Keratinocyte (primary cell): ENCODE results near the gene ECE2. TPM values are rescaled to one million over a fixed set of nuclear protein-coding genes. Genes with fewer than 3 reads are reported as not detected.

Experiments used
- DNase-seq: peaks from one replicate; pipeline ENCODE4 v3.0.0-alpha.2; 2011; ENCODE audit warnings: low read depth, missing footprints, low spot score
- FAIRE-seq: peaks from 2 replicates; lab custom pipeline; 2011; peaks lifted over from hg19 to GRCh38; lab: Jason Lieb, UNC
- H2AFZ ChIP-seq: 2 replicates; pipeline ENCODE4 v1.6.0; 2012; ENCODE audit warnings: low read length, control low read depth, inconsistent platforms; ENCODE audit not compliant: control insufficient read depth
- H3K27ac ChIP-seq: 2 replicates; pipeline ENCODE4 v1.5.1; 2011; ENCODE audit warnings: low read length; ENCODE audit not compliant: control insufficient read depth, insufficient read depth
- H3K27me3 ChIP-seq: 3 replicates; pipeline ENCODE4 v1.6.0; 2011; ENCODE audit warnings: low read length; ENCODE audit not compliant: control insufficient read depth, insufficient read depth; ENCODE audit errors: extremely low read depth
- H3K36me3 ChIP-seq, 2 experiments: 2 replicates in 1 of 2; 3 replicates in 1 of 2; pipeline ENCODE4 v1.5.1; 2011; ENCODE audit warnings: low read length in 2 of 2, mild to moderate bottlenecking in 1 of 2; ENCODE audit not compliant: control insufficient read depth in 2 of 2, insufficient read depth in 2 of 2; ENCODE audit errors: extremely low read depth in 1 of 2
- H3K4me1 ChIP-seq: 3 replicates; pipeline ENCODE4 v1.5.1; 2011; ENCODE audit warnings: low read length; ENCODE audit not compliant: control insufficient read depth, insufficient read depth; ENCODE audit errors: extremely low read depth
- H3K4me2 ChIP-seq: 3 replicates; pipeline ENCODE4 v1.6.0; 2011; ENCODE audit warnings: low read depth, low read length; ENCODE audit not compliant: control insufficient read depth, insufficient read depth; ENCODE audit errors: extremely low read depth
- H3K4me3 ChIP-seq, 3 experiments: fragments of 200-600 bp in 1 of 3; sonication (generic) in 1 of 3; 2 replicates in 2 of 3; 3 replicates in 1 of 3; pipeline ENCODE4 v1.5.1; 2011 to 2016; ENCODE audit warnings: low read length in 3 of 3, mild to moderate bottlenecking in 3 of 3, control low read depth in 2 of 3, inconsistent platforms in 1 of 3, low read depth in 1 of 3, mixed read lengths in 1 of 3, mixed run types in 1 of 3, moderate library complexity in 1 of 3; ENCODE audit not compliant: control insufficient read depth in 2 of 3, insufficient read depth in 2 of 3; ENCODE audit errors: extremely low read depth in 1 of 3
- H3K79me2 ChIP-seq: 2 replicates; pipeline ENCODE4 v1.6.0; 2012; ENCODE audit warnings: low read length; ENCODE audit not compliant: control insufficient read depth, insufficient read depth
- H3K9ac ChIP-seq: 3 replicates; pipeline ENCODE4 v1.6.0; 2011; ENCODE audit warnings: low read length; ENCODE audit not compliant: control insufficient read depth, insufficient read depth; ENCODE audit errors: extremely low read depth
- H3K9me1 ChIP-seq: 3 replicates; pipeline ENCODE4 v1.6.0; 2011; ENCODE audit warnings: low read length; ENCODE audit not compliant: control insufficient read depth, insufficient read depth; ENCODE audit errors: extremely low read depth
- H3K9me3 ChIP-seq: 2 replicates; pipeline ENCODE4 v1.5.1; 2012; ENCODE audit warnings: low read depth, low read length; ENCODE audit not compliant: control insufficient read depth
- H4K20me1 ChIP-seq: 3 replicates; pipeline ENCODE4 v1.6.0; 2011; ENCODE audit warnings: low read length; ENCODE audit not compliant: control insufficient read depth, insufficient read depth; ENCODE audit errors: extremely low read depth
- EZH2 ChIP-seq: IDR thresholded peaks from one replicate; pipeline ENCODE4 v1.6.1; 2012; ENCODE audit warnings: inconsistent platforms, mild to moderate bottlenecking, low read length, moderate library complexity
- dilution Hi-C: fragments of 300-500 bp; cut with MboI; formaldehyde crosslinking; loops from one replicate; pipeline ENCODE4 v1.7.0; 2020; ENCODE audit warnings: low sequenced_read_pairs; ENCODE audit not compliant: extremely low pct_ligation_motif_present
- polyA plus RNA-seq, 5 experiments: library from polyadenylated mRNA; depleted of rRNA in 3 of 5; stranded (reverse) in 3 of 5; stranded (forward) in 1 of 5; unstranded in 1 of 5; fragments of >200 nt; gene quantifications; 1 replicate in 1 of 5; 2 replicates in 3 of 5; 3 replicates in 1 of 5; pipeline versions ENCODE4 v1.2.1 to v1.2.3, GENCODE V29; 2011 to 2012; ENCODE audit warnings: missing spikeins in 2 of 5, low read depth in 1 of 5, low replicate concordance in 1 of 5
- TF ChIP-seq, protein P1 (sequence below), 3 experiments: IDR thresholded peaks in 1 of 3; conservative IDR thresholded peaks in 1 of 3; optimal IDR thresholded peaks in 1 of 3; 2 replicates in 2 of 3; 3 replicates in 1 of 3; pipeline versions ENCODE3 to v1.5.1; 2011; ENCODE audit warnings: low read length in 3 of 3, mild to moderate bottlenecking in 3 of 3, moderate library complexity in 2 of 3, control low read depth in 1 of 3, inconsistent platforms in 1 of 3; ENCODE audit not compliant: insufficient read depth in 2 of 3; ENCODE audit errors: extremely low read depth in 1 of 3

ECE2 gene
- polyA plus RNA-seq, 1 donor (not counting 4 experiments of a cell fraction or from before 2014, with no cell fraction given): not detected

DNA sequence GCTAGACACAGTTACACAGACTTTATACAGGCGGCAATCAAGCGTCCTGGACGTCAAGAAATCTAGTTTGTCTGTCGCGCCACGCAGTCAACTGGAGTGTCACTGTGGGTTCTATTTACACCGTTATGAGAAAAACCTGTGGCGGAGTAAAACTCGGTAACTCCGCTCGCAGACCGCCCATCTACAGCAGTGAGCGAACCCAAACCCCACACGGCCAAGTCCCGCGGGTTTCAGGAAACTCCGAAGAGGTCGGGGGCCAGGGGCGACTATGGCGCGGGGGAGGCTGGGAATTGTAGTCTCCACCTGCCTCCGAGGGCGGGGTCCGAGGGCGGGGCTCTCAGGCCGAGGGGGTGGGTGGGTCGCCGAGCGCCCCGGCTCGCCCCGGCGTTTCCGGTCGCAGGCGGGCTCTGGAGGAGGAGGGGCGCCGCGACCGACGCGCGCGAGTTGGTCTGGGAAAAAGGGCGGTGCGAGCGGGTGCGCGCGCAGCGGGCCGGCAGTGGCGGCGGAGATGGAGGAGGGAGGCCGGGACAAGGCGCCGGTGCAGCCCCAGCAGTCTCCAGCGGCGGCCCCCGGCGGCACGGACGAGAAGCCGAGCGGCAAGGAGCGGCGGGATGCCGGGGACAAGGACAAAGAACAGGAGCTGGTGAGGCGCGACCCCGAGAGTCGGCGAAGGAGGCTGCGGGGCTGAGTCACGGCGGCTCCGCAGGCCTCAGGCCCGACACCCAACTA is 23.1 kb downstream of the ECE2 start, which contains the start of gene PSMD2:
Gene PSMD2, plus strand, starts transcription at position 483 of the 729 bp plus-strand sequence. Its CDS starts 26 bp downstream, at position 509.
- no peak for FAIRE-seq
- peak within 1 kb of the TSS; percentile 85 for H3K4me2 ChIP-seq
- no peaks in the 10 kb centered on the region for H3K9me3 ChIP-seq
- no peaks in the 10 kb centered on the region for H3K27me3 ChIP-seq
- H3K4me3 ChIP-seq: peak within 1 kb of the TSS; percentile 90 to 99 (median 90)
- H3K4me1 ChIP-seq: peaks cover 9% of the 10 kb centered on the region
- H3K9ac ChIP-seq: peak within 1 kb of the TSS; percentile 94
- H3K36me3 ChIP-seq: peaks cover 22 to 27% of the 10 kb centered on the region in 2 experiments
- H4K20me1 ChIP-seq: peaks cover 7% of the 10 kb centered on the region
- no peak for DNase-seq
- H3K79me2 ChIP-seq: peaks cover 47% of the 10 kb centered on the region
- dilution Hi-C loops: no loop called here
- no peaks in the 10 kb centered on the region for H3K9me1 ChIP-seq
- H3K27ac ChIP-seq: peak within 1 kb of the TSS; percentile 84
- TF ChIP-seq, protein P1, sequence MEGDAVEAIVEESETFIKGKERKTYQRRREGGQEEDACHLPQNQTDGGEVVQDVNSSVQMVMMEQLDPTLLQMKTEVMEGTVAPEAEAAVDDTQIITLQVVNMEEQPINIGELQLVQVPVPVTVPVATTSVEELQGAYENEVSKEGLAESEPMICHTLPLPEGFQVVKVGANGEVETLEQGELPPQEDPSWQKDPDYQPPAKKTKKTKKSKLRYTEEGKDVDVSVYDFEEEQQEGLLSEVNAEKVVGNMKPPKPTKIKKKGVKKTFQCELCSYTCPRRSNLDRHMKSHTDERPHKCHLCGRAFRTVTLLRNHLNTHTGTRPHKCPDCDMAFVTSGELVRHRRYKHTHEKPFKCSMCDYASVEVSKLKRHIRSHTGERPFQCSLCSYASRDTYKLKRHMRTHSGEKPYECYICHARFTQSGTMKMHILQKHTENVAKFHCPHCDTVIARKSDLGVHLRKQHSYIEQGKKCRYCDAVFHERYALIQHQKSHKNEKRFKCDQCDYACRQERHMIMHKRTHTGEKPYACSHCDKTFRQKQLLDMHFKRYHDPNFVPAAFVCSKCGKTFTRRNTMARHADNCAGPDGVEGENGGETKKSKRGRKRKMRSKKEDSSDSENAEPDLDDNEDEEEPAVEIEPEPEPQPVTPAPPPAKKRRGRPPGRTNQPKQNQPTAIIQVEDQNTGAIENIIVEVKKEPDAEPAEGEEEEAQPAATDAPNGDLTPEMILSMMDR (optimal IDR thresholded peaks at IDR 0.05 in 1 of 3, IDR thresholded peaks at IDR 0.05 in 1 of 3, conservative IDR thresholded peaks at IDR 0.05 in 1 of 3; ENCODE audit: extremely low read depth in 1 of 3, insufficient read depth in 2 of 3, low read length in 3 of 3): no peak
- TF ChIP-seq EZH2: no peak
- H2AFZ ChIP-seq: peak within 1 kb of the TSS; percentile 99

DNA sequence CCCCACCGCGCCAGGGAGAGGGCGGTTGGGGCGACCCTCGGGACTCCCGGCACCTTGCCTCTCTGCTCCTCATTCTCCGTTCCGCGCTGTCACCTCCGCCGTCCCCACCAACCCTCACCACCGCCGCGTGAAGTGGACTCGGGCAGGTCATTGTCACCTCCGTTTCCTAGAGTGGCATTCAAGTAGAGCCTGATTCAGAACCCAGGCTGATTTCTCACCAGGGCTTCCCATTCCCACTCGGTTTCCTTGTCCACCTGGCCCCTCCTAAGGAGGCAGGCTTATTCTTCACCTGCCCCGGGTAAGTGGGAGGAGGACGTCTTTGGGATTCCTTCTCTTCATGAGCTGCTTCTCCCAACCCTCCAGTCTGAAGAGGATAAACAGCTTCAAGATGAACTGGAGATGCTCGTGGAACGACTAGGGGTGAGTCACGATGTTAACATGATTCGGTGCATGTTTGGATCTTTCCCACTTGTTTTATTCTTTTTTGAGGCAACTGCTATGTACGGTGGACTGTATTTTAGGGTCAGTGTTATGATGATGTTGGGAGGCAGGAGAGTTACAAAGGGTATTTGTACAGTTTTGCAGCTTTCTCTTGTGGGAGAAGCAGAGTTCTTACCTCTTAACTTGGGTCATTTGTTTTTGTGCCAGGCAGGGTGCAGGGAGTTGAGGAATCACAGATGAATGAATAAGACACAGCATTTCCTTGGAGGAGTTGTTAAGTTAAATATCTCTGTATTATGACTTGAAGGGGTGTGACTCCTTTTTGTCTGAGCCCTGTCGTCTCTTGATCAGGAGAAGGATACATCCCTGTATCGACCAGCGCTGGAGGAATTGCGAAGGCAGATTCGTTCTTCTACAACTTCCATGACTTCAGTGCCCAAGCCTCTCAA is 23.9 kb downstream of the ECE2 start:
- FAIRE-seq (no peak), DNase-seq (no peak)
- Histone ChIP-seq H3K79me2 (peaks cover 53% of the 10 kb centered on the region), H3K4me1 (peaks cover 9% of the 10 kb centered on the region), H3K9me1 (no peaks in the 10 kb centered on the region), H3K27me3 (no peaks in the 10 kb centered on the region), H2AFZ (no peak overlapping the region), H3K9me3 (no peaks in the 10 kb centered on the region), H3K4me2 (peak overlapping the region; percentile 84), H3K9ac (peak overlapping the region; percentile 94), H3K36me3 (peaks cover 29 to 34% of the 10 kb centered on the region in 2 experiments), H3K4me3 (peak overlapping the region; percentile 90 to 99 (median 90)), H3K27ac (peak overlapping the region; percentile 84), H4K20me1 (peaks cover 10% of the 10 kb centered on the region)
- TF ChIP-seq EZH2: no peak
- dilution Hi-C loops: no loop called here
